Activated CD8-positive, alpha-beta memory T cell treated with anti-CD3 and anti-CD28 coated beads, Interleukin-2, amount 50 U/mL, for 48 hours (primary cell): Measurements from ENCODE around the gene ARHGAP18.
"Not testable (repeated sequence)": the region's sequence is repeated elsewhere in the genome, so short reads cannot be mapped to it uniquely, and the experiment has no call there.

Experiments
- DNase-seq: peaks from one replicate; pipeline ENCODE4 v3.0.0-alpha.2; 2020

Gene ARHGAP18

DNA sequence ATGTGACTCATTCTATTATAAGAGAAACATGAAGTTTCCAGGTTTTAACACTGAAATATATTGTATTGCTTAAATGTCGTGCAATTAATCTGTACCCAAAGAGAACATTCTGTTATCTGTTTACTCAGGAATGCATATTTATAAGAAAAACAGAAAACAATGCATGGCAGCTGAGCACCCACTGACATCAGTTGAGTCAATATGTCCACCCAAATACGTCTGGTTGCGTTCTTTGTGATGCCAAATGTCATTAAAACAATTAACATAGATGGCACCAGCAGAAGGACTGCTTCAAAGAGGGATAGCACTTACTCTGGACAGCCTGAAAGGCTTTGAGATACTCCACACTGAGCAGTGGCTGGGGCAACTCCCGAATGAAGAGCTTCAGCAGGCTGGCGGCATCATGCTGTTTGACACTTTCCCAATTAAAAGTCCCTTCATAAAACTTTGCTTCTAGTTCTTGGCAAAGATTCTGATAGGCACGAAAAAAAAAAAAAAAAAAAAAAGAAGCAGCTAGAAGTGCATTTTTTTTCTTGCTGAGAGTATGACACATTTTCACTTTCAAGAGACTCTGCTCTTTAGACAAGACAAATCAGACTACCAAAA, 102.3 kb downstream of the ARHGAP18 start:
- no peak for DNase-seq

DNA sequence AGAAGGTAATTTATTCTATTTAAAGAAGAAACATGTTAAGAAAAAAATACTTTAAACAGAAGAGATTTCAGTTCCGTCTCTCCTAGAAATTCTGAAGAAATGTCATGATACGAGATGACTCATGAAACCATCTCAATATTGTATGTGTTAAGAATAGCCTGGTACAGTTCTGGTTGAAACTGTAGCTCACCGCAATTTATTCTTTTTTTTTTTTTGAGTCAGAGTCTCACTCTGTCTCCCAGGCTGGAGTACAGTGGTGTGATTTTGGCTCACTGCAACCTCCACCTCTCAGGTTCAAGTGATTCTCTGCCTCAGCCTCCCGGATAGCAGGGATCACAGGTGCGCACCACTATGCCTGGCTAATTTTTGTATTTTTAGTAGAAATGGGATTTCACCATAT, 103.3 kb downstream of the ARHGAP18 start:
- no peak for DNase-seq

DNA sequence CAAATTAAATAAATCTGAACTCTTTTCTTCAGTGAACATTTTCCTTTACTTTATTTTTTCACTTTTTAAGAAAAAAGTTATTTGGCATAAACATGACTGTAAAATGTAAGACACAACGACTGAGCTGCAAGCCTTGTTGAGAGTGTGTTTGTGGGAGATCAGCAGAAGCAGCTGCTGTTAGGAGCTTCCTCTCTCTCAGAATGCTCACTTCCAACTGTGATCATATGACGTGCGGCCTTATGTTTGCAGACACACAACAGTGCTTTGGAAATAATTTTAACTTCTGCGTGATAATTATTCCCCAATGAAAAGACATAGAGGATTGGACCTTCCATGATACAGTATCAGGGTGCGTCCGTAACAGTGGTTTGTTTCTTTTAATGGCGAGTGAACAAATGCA, 104.0 kb downstream of the ARHGAP18 start:
- DNase-seq: no peak

DNA sequence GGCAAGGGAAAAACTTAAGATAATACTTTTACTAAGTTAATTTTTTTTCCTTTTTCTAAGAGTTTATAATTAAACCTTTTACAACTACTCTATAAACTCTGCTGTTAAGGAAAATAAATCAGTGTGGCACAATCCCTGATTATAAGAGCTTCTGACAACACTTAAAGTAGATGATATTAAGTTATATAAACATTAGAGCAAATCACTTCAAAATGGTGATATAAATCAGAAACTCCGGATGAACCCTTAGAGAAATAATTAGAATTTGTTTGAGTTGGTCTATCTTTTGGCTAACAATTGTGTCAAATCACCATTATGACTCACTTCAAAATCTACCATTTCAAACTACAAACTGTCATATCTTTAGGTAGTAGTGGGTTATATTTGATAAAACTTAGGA, 104.9 kb downstream of the ARHGAP18 start:
- DNase-seq: no peak

DNA sequence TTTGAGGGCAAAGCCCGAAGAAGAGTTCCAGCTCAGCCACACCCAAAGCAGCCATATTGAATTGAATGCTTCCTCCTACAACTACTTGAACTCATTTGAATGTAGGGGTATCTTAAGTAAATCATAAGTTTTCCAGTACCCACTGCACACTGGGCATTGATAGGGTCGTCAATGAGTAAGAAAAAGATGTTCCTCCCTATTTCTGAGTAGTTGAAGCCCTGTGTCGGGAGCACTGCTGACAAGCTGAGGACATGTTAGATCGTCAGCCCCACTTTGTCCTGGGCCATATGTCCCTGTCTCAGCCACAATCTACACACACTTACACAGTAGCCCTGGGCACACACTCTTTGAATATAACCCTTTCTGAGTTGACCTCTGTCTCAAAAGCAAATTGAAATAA, 105.7 kb downstream of the ARHGAP18 start:
- DNase-seq: no peak

DNA sequence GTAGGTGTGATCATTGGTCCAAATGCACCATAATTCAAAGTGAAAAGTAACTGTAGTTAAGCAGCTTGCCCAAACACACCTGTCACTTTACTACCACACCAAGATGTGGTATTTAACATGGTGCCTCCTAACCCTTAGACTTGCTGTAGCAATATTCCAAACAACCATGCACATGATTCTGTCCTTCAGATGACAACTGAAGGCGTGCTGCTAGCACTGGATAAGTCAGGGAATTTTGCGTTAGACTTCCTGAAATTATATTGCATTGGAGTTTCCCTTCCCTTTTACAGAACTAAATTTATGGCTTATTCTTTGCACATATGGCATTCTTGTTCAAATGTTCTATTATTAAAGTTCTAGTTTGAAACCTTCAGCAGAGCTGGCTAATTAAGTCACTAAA, 106.2 kb downstream of the ARHGAP18 start:
- no peak for DNase-seq

DNA sequence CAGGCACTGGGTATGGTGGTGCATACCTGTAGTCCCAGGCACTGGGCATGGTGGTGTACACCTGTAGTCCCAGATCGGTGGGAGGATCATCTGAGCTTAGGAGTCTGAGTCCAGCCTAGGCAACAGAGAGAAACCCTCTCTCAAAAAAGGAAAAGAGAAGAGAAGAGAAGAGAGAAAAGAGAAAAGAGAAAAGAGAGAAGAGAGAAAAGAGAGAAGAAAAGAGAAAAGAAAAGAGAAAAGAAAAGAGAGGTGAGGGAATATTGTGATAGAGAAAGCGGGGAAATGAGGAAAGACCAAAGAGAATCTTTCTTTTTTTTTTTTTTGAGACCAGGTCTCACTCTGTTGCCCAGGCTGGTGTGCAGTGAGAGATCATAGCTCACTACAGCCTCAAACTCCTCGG, 108.7 kb downstream of the ARHGAP18 start:
- no peak for DNase-seq

DNA sequence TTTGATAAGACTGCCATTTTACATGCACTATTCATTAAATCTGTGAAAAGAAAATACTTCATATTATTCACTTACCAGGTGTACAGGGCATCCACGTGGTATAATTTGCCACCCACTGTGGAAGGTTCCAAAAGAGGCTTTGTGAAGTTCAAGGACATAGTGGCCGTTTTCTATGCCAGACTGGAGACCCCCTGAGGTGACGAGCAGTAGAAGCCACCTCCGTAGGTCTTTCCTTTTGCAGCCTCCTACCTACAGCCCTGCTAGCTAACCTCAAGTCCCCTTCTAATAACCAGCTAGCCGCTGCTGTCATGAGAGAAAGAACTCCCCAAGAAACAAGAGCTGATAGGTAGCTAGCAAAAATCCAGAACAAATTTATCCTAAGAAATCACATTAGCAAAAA, 110.5 kb downstream of the ARHGAP18 start:
- no peak for DNase-seq

DNA sequence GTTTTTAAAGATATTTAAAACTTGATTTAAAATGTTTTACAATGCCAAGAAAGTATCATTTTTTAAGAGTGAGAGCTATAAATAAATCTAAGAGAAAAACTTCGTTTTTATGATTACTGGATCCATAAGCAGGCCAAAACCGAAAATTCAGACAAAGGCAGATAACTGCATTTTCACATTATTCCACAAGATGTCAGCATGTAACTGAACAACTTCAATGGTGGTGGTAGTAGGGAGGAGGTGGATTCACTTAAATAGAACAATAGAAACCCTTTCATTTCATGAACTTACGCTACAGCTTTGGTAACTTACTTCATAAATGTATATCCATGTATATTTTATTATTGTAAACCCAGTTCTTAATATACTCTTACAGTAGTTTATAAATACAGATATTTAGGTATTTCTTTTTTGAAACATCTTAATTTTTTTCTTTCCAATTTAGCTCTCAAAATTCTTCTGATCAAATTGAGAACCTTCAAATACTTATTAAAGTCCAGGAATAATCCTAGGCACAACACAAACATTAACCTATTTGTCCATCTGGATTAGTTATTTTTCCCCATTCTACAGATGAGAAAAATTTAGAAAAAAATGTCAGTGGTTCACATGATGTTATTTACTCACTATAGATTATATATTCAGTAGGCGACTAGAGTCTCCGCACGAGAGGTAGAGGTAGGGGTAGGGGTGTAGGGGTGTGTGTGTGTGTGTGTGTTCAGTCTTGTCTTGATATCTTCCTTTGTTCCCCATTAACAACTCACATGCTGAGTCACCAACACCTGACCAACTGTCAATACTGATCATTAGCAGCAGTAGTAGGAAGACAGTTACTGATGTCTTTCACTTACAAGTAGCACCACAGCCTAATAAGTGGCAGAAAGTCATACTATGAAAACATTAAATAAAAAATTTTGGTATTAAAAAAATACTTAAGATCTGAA, 111.5 kb downstream of the ARHGAP18 start:
- DNase-seq: no peak

DNA sequence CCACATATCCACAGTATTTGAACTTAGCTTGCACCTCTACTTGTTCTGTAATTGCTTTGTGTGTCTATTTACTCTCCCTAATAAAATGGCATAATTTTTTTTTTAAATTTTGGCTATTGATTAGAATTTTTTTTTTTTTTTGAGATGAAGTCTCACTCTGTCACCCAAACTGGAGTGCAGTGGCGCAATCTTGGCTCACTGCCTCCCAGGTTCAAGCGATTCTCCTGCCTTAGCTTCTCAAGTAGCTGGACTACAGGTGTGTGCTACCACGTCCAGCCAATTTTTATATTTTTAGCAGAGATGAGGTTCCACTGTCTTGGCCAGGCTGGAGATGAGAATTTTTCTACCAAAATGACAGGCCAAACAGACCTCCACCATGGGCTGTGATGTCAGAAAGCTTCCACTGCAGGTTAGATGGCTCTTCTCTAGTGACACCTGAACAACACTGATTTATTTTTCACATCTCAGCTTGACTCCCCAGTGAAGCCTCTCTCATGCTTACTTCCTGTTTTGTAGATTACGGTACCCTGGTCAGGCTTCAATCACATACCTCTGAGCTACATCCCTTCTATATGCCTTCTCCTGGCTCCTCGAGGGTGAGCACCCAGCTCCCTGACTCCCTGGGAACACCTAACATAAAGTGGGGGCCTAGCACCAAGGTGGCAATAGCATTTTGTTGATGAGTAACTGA, 112.8 kb downstream of the ARHGAP18 start:
- no peak for DNase-seq

DNA sequence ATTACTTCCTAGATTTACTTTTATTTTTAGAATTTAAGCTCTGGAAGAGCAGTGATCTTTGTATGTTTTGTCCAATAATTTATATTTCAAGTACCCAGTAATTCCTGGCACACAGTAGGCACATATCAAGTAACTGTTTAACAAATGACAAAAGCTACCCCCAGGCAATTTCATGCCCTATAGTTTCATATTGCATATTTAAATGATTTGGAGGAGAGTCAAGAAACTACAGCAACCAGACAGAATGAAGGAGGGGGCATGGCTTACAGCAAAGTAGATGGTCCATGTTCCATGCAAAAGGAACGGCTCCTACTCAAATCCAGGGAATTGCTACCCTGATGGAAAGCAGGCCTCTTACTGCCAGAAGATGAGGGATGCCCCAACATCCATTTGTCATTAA, 113.5 kb downstream of the ARHGAP18 start:
- no peak for DNase-seq

DNA sequence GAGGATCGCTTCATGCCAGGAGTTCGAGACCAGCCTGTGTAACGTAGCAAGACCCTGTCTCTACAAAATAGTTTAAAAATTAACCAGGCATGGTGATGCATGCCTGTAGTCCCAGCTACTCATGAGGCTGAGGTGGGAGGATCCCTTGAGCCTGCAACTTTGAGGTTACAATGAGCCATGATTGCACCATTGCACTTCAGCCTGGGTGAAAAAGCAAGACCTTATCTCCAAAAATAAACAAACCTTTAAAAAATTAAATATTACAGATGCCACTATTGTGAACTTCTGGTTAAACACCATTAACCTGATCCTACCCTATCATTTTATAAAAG, 116.8 kb downstream of the ARHGAP18 start:
- no peak for DNase-seq

DNA sequence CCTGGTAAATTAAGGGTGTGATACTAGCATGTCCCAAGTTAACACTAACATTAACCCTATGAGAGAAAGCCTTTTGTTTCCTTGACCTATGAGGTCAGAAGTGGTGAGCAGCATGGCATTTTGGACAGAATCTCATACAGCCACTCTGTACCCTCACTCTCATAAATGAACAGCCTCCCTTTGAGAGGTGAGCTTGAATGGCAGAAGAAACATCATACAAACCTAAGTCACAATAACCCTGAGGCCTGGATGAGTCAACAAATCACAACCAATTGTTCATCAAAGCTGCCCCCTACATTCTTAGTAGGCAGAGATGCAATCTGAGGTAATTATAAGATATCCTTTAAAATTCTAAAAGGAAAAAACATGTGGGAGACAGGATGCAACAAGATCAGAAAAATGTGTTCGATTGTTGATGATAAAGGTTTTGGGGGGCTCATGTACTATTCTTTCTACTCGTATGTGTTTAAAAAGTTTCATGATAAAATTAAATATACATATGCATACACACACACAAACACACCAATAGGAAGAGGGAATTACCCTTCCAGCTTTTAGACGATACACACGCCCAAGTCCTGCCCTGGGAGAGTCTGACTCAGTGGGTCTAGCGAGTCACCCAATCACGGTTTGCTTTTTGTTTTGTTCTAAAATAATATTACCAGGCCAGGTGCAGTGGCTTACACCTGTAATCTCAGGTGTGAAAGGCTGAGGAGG, 117.3 kb downstream of the ARHGAP18 start:
- no peak for DNase-seq

DNA sequence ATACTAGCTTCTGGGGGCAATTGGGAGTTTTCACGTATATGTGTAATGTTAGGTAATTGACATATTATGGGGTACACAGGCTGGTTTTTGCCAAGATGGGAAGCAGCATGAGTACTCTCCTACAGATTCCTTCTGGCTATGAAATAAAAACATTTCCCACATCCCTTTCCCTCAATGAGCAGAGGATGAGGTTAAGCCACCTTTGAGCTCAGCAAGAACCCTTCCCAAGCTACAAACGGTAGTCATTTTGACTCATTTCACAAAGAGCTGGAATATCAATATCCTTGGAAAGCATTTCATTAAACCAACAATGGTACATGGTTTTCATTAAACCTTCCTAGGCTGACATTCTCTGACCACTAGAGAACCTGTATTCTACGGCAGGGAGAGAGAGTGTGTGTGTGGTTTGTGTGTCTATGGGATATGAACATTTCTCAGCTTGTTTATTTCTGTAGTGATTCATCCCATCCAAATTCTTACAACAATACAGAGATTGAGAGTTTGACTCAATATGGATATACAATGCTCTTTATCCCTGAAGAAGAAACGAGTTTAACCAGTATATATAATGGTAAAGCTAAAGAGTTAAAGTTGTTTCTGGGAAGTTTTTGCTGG, 119.5 kb downstream of the ARHGAP18 start:
- DNase-seq: no peak

DNA sequence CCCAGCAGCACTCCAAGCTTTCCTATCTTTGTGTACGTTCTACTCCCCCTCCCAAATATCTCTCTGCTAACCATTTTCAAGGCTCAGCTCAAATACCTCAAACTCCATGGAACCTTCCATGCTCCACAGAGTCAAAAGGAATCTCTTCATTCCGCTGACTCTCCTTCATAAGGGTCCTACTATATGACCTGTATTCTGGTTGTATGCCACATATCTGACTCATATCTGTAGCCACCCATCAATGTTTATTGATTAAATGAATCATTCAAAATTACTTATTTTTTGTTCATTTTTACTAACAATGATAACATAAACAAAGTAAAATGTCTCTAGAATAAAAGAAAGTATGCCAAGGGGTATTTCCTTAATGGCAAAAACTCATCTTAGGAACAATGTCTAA, 123.2 kb downstream of the ARHGAP18 start:
- no peak for DNase-seq

DNA sequence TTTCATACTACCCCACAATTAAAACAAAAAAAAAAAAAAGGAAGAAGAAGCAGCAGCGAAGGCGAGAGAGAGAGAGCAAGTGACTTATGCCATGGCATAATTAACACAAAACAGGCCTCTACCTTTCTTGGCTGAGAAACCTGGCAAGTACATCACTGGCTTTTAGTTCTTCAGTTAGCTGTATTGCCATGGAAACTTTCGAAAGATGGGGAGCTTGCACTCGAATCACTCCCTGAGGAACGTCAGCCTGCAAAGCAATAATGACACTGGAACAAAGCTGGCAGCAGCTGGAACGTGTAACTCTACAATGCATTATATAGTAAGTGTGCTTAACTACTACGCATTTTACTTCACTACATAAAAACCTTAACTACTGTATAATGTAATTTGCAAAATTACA, 126.1 kb downstream of the ARHGAP18 start:
- DNase-seq: no peak

DNA sequence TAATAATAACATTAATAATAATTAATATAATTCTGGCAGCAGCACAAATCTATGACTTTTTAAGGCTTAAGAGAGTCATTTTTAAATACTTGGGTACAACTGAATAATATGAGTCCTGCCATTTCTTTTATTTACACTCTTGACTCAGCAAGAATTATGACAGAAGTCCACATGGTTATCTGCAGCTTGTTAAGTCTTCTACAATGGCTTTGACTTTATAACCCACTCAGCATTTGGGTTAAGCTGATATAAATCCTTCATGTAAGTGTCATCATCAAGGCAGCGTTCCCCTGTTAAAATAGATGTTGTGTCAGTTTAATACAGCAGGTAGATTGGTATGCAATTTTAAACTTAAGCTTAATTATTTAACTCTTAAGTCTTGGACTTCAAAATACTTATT, 131.7 kb downstream of the ARHGAP18 start:
- no peak for DNase-seq

DNA sequence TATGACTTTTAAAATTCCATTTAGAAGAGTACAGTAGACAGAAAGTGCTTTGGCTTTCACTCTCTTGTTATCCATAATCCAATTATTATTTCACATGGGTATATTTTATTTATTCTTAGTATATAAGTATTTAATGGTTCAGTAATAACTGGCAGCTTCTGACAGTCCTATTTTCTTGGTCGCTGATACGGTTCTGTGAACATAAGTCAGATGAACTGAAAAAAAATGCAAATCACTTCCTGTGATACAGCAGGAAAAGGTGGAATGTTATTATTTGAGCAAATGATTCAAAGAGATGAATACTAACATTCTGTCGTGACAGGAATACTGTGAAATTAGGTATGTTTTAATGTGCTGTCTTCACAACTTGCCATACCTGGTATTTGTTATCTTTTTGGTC, 132.3 kb downstream of the ARHGAP18 start:
- DNase-seq: no peak

DNA sequence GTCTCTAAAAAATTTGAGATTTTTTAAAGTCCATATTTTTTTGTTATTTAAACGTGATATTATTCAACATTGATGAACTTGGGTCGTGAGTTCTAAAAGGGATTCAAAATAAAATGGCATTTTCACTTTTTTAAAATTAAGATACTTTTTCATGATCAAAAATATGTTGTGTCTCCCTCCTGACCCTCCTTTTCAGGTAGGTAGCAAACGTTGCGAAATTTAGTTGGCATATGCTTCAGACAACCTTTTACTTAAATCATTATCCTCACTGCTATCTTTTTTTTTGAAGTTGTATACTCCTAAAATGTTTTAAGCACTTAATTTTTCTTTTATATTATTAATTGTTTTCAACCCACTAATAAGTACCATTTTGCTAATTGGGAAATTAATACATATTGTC, 133.5 kb downstream of the ARHGAP18 start:
- DNase-seq: no peak

DNA sequence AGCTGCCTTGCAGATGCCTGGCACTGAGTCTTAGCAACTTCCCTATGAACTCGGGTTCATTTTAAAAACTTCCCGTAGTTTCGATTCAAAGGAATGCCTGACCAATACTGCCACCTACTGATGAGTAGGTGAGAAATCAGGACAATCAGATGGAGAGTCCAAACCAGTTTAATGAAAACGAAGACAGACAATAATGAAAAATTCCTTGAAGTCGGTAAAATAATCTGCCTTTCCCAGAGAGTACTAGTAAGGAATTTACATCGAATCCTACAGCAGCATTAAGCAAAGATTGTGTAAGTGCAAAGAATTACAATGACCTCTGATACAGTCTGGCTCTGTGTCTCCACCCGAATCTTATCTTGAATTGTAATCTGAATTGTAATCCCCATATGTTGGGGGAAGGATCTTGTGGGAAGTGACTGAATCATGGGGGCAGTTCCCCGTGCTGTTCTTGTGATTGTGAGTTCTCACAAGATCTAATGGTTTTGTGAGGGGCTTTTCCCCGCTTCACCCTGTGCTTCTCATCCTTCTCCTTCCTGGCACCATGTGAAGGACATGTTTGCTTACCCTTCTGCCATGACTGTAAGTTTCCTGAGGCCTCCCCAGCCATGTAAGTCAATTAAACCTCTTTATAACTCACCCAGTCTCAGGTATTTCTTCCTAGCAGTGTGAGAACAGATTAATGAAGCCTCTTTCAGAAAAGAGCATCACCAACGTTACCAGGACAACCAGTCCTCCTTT, 134.4 kb downstream of the ARHGAP18 start:
- DNase-seq: no peak

DNA sequence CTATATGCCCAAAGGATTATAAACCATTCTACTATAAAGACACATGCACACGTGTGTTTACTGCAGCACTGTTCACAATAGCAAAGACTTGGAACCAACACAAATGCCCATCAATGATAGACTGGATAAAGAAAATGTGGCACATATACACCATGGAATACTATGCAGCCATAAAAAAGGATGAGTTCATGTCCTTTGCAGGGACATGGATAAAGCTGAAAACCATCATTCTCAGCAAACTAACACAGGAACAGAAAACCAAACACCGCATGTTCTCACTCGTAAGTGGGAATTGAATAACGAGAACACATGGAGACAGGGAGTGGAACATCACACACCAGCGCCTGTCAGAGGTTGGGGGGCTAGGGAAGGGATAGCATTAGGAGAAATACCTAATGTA, 135.4 kb downstream of the ARHGAP18 start:
- not testable (repeated sequence) for DNase-seq

DNA sequence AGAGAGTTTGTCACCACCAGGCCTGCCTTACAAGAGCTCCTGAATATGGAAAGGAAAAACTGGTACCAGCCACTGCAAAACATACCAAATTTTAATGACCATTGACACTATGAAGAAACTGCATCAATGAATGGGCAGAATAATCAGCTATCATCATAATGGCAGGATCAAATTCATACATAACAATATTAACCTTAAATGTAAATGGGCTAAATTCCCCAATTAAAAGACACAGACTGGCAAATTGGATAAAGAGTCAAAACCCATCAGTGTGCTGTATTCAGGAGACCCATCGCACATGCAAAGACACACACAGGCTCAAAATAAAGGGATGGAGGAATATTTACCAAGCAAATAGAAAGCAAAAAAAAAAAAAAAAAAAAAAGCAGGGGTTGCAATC, 139.0 kb downstream of the ARHGAP18 start:
- not testable (repeated sequence) for DNase-seq
